HT1080 (cell line): ENCODE data around the gene PPP6R2. TPM values are rescaled to one million over a fixed set of nuclear protein-coding genes. Genes with fewer than 3 reads are reported as not detected.
"Not testable (repeated sequence)": the region's sequence is repeated elsewhere in the genome, so short reads cannot be mapped to it uniquely, and the experiment has no call there.

ENCODE experiments used
- DNase-seq: peaks from one replicate; pipeline ENCODE4 v3.0.0-alpha.2; 2015; ENCODE audit warnings: low read depth
- total RNA-seq: library from RNA; depleted of rRNA; stranded (reverse); fragments of >200 nt; shearing (Covaris generic); gene quantifications from 2 replicates; pipeline ENCODE4 v1.2.3, GENCODE V29; 2014

The PPP6R2 gene
- total RNA-seq, 1 experiment from 2014 or later = 44.6 TPM

DNA sequence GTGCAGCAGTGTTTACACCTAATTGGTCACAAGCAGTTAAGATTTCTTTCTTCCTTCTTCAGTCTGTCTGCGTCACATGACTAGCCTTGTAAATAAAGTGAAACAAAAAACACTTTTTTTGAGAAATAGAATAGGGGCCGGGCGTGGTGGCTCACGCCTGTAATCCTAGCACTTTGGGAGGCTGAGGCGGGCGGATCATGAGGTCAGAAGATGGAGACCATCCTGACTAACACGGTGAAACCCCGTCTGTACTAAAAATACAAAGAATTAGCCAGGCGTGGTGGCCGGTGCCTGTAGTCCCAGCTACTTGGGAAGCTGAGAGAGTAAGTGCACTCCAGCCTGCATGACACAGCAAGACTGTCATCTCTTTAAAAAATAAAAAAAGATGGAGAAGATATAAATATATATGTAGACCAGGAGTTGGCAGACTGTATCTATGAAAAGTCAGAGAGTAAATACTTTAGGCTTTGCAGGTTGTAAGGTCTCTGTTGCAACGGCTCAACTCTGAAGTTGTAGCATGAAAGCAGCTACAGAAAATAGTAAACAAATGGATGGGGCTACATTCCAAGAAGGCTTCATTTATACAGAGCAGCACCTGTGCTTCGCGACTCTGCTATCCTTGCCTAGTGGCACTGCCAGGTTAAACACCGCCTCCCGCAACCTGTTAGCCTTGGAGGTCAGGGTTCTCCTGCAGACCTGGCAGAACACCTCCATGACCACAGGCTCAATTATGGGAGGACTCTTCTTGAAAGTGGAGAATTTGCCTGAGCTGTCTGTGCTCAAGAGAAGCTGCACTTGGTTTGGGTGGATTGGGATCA is 55.9 kb downstream of the PPP6R2 start:
- DNase-seq = no peak

- no peak for DNase-seq
Measured at GRCh38 chr22:50399751-50400331, 56.7 kb downstream of the PPP6R2 start.

DNA sequence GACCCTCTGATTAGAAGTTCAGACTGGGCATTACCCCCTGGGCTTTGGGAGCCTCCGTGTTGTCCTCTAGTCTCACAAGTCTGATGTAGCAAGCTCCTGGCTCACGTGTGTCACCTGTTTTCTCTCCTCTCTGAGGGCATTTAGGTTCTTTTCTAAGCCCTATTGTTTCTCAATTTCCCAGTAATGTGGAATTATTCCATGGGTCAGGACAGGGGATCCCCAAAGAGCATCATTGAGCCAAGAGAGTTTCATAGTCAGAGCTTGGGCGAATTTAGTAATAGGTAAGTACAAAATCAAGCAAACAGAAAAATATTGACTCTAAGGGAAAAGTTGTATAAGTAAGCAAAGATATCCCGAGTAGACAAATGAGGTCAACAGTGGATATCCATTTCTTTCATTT is 57.3 kb downstream of the PPP6R2 start:
- DNase-seq = no peak

DNA sequence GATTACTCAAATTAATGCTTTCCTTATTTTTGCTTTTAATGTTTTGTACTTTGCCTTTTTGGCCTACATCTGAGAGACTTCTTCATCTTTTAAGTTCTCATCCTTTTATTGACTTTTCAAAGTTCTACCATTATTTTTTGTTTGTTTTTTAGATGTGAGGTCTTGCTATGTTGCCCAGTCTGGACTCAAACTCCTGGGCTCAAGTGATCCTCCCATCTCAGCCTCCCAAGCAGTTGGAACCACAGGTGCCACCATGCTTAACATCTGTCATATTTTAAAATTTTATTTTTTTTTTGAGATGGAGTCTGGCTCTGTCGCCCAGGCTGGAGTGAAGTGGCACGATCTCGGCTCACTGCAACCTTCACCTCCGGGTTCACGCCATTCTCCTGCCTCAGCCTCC is 57.8 kb downstream of the PPP6R2 start:
- DNase-seq = no peak

DNA sequence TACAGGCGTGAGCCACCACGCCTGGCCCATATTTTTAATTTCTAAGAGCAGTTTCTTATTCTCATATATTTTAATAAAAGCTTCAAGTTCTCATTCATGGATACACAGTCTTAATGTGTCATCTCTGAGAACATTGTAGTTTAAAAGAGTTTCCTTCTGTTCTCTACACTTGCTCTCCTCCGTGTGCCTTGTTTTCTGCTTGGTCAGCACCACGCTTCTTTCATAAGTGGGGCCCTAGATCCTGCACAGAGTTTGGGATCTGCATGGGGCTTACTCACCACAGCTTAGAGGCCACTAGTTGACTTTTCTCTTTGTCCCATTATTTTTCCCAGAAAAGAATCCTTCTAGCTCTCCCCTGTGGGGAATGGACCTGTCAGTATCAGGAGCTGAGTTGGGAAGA is 58.8 kb downstream of the PPP6R2 start:
- no peak for DNase-seq

DNA sequence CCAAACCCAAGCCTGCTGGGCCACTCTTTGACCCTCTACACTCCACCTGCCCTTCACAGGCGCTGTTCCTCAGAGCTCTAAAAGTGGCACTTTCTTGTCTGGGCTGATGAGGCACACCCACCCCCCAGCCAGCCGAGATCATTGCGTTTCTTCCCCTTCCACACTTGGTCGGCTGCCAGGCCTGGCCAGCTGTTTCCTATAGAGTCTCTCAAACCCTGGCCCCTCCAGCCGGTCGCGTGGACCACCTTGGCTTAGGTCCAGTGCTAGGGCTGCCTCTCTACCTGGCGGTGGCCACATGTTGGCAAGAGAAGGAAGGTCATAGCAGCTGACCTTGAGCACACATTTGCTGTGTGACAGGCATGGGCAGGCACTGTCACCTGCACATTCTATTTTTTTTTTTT is 60.6 kb downstream of the PPP6R2 start:
- no peak for DNase-seq

DNA sequence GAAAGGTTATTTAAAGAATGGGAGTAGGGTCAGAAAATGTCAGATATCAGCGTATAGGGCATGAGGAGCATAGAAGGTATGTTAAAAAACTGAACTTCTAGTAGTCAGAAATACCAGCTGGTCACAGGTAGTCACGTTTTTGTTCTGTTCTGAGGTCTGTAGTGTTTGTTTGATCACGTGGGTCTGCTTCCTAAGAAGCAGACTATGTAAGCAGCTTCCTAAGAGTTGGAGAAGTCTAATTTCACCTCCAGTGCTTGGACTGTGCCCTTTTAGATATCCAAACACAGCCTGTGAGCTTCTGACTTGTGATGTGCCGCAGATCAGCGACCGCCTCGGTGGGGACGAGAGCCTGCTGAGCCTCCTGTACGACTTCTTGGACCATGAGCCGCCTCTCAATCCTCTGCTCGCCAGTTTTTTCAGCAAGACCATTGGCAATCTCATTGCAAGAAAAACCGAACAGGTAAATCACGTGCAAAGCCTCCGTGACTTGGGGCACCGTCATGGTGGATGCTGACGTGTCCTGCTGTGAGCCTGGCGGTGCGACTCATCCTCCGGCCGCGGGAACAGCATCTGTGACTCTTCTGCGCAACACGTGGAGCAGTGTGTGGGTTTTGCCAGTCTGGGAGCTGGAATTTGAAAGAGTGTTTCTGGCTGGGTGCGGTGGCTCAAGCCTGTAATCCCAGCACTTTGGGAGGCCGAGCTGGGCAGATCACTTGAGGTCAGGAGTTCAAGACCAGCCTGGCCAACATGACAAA is 63.5 kb downstream of the PPP6R2 start:
- DNase-seq = no peak

- no peak for DNase-seq
Measured at GRCh38 chr22:50408311-50408710, 65.2 kb downstream of the PPP6R2 start.

DNA sequence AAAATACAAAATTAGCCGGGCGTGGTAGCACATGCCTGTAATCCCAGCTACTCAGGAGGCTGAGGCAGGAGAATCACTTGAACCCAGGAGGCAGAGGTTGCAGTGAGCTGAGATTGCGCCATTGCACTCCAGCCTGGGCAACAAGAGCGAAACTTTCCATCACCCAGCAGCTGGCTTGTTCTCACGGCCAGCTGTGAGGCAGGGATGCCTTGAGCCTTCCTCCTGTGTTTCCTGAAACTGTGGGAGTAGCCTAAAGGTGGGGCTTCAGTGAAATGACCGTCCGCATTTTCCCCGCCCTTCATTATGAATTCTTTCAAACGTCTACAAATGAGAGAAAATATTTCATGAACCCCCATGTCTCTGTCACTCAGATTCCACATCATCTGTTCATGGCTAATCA is 65.8 kb downstream of the PPP6R2 start:
- DNase-seq = not testable (repeated sequence)

DNA sequence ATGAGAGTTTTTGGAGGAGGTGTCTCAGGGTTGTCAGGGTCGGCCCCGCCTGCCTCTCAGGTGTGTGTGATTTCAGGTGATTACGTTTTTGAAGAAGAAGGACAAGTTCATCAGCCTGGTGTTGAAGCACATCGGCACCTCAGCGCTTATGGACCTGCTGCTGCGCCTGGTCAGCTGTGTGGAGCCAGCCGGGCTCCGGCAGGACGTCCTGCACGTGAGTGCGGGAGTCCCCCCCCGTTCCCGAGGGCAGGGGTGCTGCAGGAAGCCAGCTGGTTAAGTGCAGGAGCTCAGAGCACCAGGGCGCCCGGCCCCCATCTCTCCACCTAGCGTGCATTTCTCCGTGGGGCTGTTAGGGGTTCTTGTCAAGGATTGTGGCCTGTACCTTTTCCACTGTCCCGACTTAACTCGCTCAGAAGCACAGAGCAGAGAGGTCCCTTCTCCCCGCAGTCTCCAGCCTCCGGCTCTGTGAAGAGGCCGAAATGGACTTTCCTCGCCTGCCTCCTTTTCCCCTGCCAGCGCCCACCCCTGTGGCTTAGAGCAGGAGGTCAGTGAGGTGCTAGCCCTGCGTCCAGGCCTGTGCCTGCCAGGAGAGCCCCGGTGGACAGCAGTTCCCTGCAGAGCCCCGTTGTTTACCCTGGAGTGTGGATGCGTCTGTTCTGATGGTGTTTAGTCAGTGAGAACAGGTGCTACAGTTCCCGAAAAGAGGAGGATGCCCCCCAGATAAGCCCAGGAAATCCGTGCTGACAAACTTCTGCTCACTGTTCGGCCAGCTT is 71.5 kb downstream of the PPP6R2 start:
- no peak for DNase-seq

- no peak for DNase-seq
Measured at GRCh38 chr22:50415426-50415825, 72.3 kb downstream of the PPP6R2 start.

- DNase-seq = no peak
Measured at GRCh38 chr22:50416996-50417395, 73.9 kb downstream of the PPP6R2 start.

DNA sequence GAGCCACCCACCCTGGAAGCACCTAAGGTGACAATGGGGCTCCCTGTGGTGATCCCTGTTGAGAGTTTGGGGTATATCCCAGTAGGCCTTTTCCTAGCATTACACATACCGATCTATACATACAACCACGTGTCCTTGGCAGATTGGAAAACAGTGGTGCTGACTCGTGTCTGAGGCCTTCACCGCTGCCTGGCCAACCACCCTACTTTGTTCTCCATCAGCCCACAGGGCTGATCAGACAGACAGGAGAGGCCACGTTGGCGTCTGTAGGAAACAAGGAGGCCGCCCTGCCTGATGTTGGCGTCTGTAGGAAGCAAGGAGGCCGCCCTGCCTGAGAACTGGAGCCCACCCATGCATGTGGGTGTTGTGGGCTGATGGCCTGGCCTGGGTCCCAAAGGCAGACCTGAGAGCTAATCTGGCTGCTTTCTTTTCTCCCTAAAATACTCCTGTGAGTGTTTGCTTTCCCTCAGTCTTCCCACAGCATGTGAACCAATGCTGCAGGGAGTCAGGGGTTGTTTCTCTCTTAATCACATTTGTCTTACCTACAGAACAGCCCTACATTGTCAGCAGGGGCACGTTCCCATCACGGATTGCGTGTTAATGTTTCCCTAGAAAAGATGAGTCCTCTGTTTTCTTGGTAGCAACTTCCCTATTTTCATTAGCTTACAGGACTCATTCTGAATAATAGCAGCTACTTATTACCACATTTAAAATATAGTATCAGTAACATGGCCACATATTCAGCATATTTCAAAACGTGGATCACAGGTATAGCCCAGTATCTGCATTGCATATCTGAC is 74.5 kb downstream of the PPP6R2 start:
- no peak for DNase-seq

DNA sequence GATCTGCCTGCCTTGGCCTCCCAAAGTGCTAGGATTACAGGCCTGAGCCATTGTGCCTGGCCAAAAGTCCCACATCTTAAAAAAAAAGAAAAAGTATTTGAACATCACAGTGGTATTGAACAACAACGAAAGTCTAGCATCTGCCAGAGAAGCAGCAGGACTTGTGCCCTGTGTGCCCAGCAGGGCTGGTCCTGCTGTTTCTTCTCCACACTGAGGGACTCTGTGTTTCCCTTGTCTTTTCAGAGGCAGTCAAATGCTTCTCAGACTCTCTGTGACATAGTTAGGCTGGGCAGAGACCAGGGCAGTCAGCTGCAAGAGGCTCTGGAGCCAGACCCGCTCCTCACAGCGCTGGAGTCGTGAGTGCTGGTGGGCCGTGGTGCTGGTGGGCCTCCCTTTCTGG is 75.5 kb downstream of the PPP6R2 start:
- no peak for DNase-seq

GRCh38 chr22:50419116-50419515 is 76.0 kb downstream of the PPP6R2 start:
- no peak for DNase-seq

- no peak for DNase-seq
Measured at GRCh38 chr22:50420015-50420414, 76.9 kb downstream of the PPP6R2 start.

GRCh38 chr22:50420581-50420980 is 77.5 kb downstream of the PPP6R2 start:
- DNase-seq = no peak

GRCh38 chr22:50422046-50422445 is 78.9 kb downstream of the PPP6R2 start:
- DNase-seq = no peak

DNA sequence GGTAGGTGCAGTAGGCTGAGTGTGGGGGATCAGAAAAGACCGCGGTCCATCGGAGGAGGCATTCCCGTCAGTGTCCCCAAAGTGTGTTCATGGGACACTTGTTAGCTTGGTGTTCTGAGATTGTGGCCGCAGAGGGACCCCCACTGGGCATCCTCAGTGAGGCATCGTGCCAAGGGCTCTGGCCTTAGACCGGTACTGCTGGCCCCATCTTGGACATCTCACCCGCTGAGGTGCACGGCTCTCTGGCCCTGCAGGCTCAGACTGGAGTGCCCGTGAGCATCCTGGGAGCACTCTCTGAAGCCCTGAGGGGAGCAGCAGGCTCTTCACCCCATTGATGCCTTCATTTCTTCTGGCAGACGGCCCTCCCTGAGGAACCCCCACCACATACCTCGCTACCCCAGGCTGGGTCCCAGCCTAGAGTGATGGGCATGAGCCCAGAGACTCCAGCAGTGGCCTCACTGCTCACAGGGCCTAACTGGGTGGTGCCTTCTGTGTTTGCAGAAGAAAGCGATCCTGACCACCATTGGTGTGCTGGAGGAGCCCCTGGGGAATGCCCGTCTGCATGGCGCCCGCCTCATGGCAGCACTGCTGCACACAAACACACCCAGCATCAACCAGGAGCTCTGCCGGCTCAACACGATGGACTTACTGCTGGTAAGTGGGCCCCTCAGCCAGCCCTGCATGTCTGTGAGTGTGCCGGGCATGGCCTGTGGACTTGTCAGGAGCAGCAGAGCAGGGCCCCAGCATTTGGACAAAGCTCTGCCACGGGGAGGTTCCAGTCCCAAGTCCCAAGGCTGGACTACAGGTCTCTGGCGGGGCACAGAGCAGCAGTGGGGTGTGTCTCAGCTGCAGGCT is 80.1 kb downstream of the PPP6R2 start:
- DNase-seq = no peak

GRCh38 chr22:50423956-50424355 is 80.8 kb downstream of the PPP6R2 start:
- no peak for DNase-seq
